ENCODE results near the gene AGGF1. TPM values are rescaled to one million over a fixed set of nuclear protein-coding genes. Genes with fewer than 3 reads are reported as not detected.

AGGF1 gene, protein sequence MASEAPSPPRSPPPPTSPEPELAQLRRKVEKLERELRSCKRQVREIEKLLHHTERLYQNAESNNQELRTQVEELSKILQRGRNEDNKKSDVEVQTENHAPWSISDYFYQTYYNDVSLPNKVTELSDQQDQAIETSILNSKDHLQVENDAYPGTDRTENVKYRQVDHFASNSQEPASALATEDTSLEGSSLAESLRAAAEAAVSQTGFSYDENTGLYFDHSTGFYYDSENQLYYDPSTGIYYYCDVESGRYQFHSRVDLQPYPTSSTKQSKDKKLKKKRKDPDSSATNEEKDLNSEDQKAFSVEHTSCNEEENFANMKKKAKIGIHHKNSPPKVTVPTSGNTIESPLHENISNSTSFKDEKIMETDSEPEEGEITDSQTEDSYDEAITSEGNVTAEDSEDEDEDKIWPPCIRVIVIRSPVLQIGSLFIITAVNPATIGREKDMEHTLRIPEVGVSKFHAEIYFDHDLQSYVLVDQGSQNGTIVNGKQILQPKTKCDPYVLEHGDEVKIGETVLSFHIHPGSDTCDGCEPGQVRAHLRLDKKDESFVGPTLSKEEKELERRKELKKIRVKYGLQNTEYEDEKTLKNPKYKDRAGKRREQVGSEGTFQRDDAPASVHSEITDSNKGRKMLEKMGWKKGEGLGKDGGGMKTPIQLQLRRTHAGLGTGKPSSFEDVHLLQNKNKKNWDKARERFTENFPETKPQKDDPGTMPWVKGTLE
- 10 to 100 TPM; 17.2 to 32.4 (median 29.2) TPM for total RNA-seq
- 10 to 100 TPM; 27.5 to 33.3 TPM for polyA plus RNA-seq
- total RNA-seq: 17.1 reads per million, percentile 47 among the genes with 10 or more reads in this experiment

DNA sequence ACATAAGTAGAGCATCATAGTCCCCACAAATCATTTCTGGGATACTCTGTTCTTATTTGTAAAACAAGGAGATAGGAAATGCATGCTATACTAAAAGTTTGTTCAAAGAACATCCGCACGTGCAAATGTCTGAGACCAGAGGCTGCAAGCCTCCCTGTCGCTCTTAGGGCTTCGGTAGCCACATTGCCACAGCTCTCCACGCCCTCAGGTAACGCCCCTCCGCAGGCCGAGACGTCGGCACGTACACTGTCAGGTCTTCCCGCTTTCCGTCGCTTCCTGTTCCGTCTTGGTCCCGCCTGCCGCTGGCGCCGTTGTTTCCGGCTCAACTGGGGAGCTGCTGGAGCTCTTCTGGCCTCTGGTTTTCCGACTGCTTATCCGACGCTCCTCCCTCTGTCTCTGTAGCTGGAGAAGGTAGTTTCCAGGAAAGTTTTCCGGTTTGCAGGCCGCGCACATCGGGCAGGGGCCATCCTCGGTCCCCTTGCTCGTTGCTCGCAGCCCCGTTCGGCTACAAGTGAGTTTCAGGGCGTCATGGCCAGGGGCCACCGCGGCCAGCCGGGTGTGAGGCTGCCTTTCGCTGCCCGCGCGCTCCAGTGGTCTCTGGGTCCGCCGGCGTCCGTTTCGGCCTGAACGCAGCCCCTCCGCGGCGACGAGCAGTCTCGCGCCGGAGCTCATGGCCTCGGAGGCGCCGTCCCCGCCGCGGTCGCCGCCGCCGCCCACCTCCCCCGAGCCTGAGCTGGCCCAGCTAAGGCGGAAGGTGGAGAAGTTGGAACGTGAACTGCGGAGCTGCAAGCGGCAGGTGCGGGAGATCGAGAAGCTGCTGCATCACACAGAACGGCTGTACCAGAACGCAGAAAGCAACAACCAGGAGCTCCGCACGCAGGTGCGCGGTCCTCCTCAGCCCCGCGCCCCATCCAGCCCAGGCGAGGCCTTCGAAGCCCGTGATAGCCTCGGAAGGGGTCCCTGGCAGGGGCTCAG lies at the start of gene AGGF1:
Gene AGGF1 (plus strand): TSS at position 308 of the 975 bp plus-strand sequence. CDS start 363 bp downstream, at position 671.
- peak; percentile 69 to 93 (median 90) for DNase-seq
- peaks cover 0 to 9% (median 0%) of the 10 kb centered on the region in 5 donors for H3K27me3 Mint-ChIP-seq
- ATAC-seq: peak; percentile 99
- Histone ChIP-seq H3K4me3 (ENCODE audit: low read length) (peak within 1 kb of the TSS; percentile 94), H3K9me3 (ENCODE audit: control insufficient read depth in 2 of 3, low read length in 3 of 3) (peaks cover 0 to 16% (median 0%) of the 10 kb centered on the region in 3 experiments), H3K36me3 (ENCODE audit: control insufficient read depth in 2 of 3, insufficient read depth in 3 of 3, low read length in 3 of 3) (peaks cover 0 to 12% (median 4%) of the 10 kb centered on the region in 3 experiments), H3K27ac (ENCODE audit: low read depth, low read length) (peak within 1 kb of the TSS; percentile 86), H3K27me3 (ENCODE audit: control insufficient read depth in 2 of 2, insufficient read depth in 2 of 2, low read length in 2 of 2) (no peaks in the 10 kb centered on the region), H3K4me1 (ENCODE audit: control insufficient read depth in 2 of 2, insufficient read depth in 2 of 2, low read length in 2 of 2) (peaks cover 11 to 24% of the 10 kb centered on the region in 2 donors)
- peaks cover 19 to 58% (median 40%) of the 10 kb centered on the region in 7 donors for H3K4me1 Mint-ChIP-seq
- intact Hi-C loops (cut with micrococcal nuclease): loop anchor here (1.0 to 10.0 kb wide), 19 partner anchors 46 to 1986 kb away; partner anchors contain the start of genes POC5 (in 2 of the 2), TBCA (in 2 of the 2), WDR41 (in 2 of the 2) and AP3B1 (in 1 of the 2)
- ChIA-PET CTCF (interaction anchor here (0.7 to 0.9 kb wide), 2 partner anchors 48 to 55 kb away, joined by 3 read pairs; no protein-coding TSS in a partner anchor), POLR2A (interaction anchor here (0.9 to 2.1 kb wide), 4 partner anchors 25 to 1330 kb away, joined by 4 to 9 read pairs (median 4); partner anchors contain the start of genes SCAMP1 and ZBED3)
- H3K36me3 Mint-ChIP-seq: peaks cover 0 to 27% (median 8%) of the 10 kb centered on the region in 5 donors
- peaks cover 0 to 25% (median 15%) of the 10 kb centered on the region in 11 donors for H3K9me3 Mint-ChIP-seq
- peak within 1 kb of the TSS; percentile 77 to 97 (median 94) for H3K4me3 Mint-ChIP-seq
- H3K27ac Mint-ChIP-seq: peak within 1 kb of the TSS; percentile 88 to 97 (median 92)

DNA sequence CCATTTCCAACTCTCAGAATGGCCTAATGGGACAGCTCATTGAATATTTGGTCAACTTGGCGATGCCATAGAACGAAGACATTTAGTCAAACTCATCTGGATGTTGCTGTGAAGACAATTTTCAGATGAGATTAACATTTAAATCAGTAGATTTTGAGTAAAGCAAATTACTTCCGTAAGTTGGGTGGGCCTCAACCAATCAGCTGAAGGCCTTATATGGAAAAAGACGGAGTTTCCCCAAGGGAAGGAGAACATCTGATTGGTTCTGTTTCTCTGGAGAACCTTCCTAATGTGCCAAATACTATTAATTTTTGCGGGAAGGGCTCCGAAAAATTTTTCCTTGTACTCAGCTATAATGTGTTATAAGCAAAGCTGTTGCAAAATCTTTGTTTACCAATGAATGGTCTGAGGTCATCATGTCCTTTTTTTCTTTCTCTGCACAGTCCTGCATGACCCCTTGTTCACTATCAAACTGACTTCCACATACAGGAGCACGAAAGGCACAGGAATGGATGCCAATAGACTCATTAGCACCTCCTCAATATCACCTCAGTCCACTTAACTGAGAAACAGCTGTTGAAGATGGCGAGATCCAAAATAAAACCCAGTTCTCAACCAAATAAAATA lies 49.6 kb upstream of the AGGF1 start:
- Histone ChIP-seq H3K27ac (ENCODE audit: low read depth, low read length) (no peak overlapping the region), H3K4me3 (ENCODE audit: low read length) (no peak overlapping the region), H3K4me1 (ENCODE audit: control insufficient read depth in 2 of 2, insufficient read depth in 2 of 2, low read length in 2 of 2) (no peaks in the 10 kb centered on the region), H3K27me3 (ENCODE audit: control insufficient read depth in 2 of 2, insufficient read depth in 2 of 2, low read length in 2 of 2) (no peaks in the 10 kb centered on the region), H3K9me3 (ENCODE audit: control insufficient read depth in 2 of 3, low read length in 3 of 3) (no peaks in the 10 kb centered on the region), H3K36me3 (ENCODE audit: control insufficient read depth in 2 of 3, insufficient read depth in 3 of 3, low read length in 3 of 3) (no peaks in the 10 kb centered on the region)
- Mint-ChIP-seq H3K27me3 (peaks cover 0 to 5% (median 0%) of the 10 kb centered on the region in 5 donors), H3K27ac (no peak overlapping the region), H3K4me3 (no peak overlapping the region), H3K9me3 (no peaks in the 10 kb centered on the region), H3K36me3 (no peaks in the 10 kb centered on the region), H3K4me1 (no peaks in the 10 kb centered on the region)
- CTCF ChIA-PET: no interaction called here
- intact Hi-C loops (cut with micrococcal nuclease): no loop called here
- DNase-seq (no peak), ATAC-seq (no peak)
- POLR2A ChIA-PET: no interaction called here

DNA sequence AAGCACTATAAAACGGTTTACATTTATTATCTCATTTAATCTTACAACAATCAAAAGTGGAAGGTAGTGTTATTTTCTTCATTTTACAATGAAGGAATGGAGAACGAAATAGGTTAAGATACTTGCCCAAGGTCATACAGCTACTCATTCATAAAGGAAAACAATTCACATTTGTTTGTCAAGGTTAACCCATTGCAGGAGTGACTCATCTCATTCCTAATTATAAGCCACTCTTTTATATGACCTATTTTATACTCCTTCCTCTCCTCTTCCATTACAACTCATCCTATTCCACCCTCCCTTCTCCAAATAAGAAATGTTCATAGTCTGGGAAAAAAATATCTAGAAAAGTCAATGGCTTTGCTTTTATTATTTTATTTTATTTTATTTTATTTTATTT lies 47.8 kb upstream of the AGGF1 start:
- Mint-ChIP-seq H3K4me1 (no peaks in the 10 kb centered on the region), H3K27ac (no peak overlapping the region), H3K27me3 (peaks cover 0 to 5% (median 0%) of the 10 kb centered on the region in 5 donors), H3K4me3 (no peak overlapping the region), H3K36me3 (no peaks in the 10 kb centered on the region), H3K9me3 (no peaks in the 10 kb centered on the region)
- DNase-seq (no peak), ATAC-seq (no peak)
- Histone ChIP-seq H3K9me3 (ENCODE audit: control insufficient read depth in 2 of 3, low read length in 3 of 3) (no peaks in the 10 kb centered on the region), H3K27ac (ENCODE audit: low read depth, low read length) (no peak overlapping the region), H3K27me3 (ENCODE audit: control insufficient read depth in 2 of 2, insufficient read depth in 2 of 2, low read length in 2 of 2) (no peaks in the 10 kb centered on the region), H3K4me3 (ENCODE audit: low read length) (no peak overlapping the region), H3K4me1 (ENCODE audit: control insufficient read depth in 2 of 2, insufficient read depth in 2 of 2, low read length in 2 of 2) (no peaks in the 10 kb centered on the region), H3K36me3 (ENCODE audit: control insufficient read depth in 2 of 3, insufficient read depth in 3 of 3, low read length in 3 of 3) (no peaks in the 10 kb centered on the region)
- ChIA-PET POLR2A (no interaction called here), CTCF (no interaction called here)
- intact Hi-C loops (cut with micrococcal nuclease): no loop called here

DNA sequence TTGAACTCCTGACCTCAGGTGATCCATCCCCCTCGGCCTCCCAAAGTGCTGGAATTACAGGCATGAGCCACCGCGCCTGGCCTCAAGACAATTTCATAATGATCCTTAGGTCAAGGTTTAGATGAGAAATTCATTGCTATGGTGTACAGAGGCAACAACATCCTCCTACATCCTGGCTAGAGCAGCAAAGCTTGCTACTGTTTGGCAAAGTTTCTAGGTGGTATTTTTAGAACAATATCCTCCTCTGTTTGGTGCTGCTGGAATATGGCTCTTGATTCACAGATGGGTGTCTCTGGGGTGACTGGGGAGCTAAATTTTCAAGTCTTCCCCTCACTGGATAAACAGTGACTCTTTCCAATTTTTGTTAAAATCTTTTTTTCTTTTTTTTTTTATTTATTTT lies 46.7 kb upstream of the AGGF1 start:
- DNase-seq (no peak), ATAC-seq (no peak)
- peaks cover 0 to 5% (median 0%) of the 10 kb centered on the region in 5 donors for H3K27me3 Mint-ChIP-seq
- no peak overlapping the region for H3K27ac Mint-ChIP-seq
- H3K27me3 ChIP-seq (ENCODE audit: control insufficient read depth in 2 of 2, insufficient read depth in 2 of 2, low read length in 2 of 2): no peaks in the 10 kb centered on the region
- intact Hi-C loops (cut with micrococcal nuclease): no loop called here
- H3K27ac ChIP-seq (ENCODE audit: low read depth, low read length): no peak overlapping the region
- H3K4me1 ChIP-seq (ENCODE audit: control insufficient read depth in 2 of 2, insufficient read depth in 2 of 2, low read length in 2 of 2): no peaks in the 10 kb centered on the region
- ChIA-PET POLR2A (no interaction called here), CTCF (interaction anchor here (0.7 kb wide), 1 partner anchor 15 kb away, joined by 3 read pairs; no protein-coding TSS in a partner anchor)
- no peak overlapping the region for H3K4me3 ChIP-seq (ENCODE audit: low read length)
- no peaks in the 10 kb centered on the region for H3K36me3 ChIP-seq (ENCODE audit: control insufficient read depth in 2 of 3, insufficient read depth in 3 of 3, low read length in 3 of 3)
- H3K36me3 Mint-ChIP-seq: no peaks in the 10 kb centered on the region
- H3K4me1 Mint-ChIP-seq: no peaks in the 10 kb centered on the region
- H3K9me3 ChIP-seq (ENCODE audit: control insufficient read depth in 2 of 3, low read length in 3 of 3): no peaks in the 10 kb centered on the region
- no peak overlapping the region for H3K4me3 Mint-ChIP-seq
- no peaks in the 10 kb centered on the region for H3K9me3 Mint-ChIP-seq

DNA sequence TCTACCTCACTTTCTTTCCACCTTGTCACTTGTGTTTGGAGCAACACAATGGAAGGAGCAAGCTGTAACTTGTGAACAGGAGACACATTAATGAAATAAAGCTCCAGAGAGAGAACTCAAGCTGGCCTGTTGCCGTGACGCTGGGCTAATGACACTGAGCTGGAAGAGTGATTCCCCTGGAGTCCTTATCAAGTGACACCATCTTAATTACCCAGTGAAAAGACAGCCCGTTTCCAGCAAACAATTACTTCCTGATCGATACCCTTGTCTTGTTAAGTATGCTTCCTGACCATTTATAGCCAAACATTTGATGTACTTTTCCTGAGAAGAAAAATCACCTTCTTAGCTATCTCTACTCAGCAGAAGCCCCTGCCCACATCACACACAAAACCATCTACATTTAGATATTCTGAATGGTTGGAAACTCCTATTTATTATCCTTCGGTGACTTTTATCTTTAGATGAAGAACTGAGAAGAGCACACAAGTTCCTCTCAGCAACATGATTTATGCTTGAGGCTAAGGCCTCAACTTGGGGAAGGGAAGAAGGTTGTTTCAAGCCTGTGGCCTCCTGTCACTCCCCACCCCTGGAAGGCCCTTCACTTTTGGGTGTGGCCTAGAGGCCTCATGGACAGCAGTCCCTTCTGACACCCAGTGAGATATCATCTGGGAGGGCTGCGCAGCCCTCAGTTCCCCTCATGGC lies 43.2 kb upstream of the AGGF1 start:
- H3K9me3 Mint-ChIP-seq: no peaks in the 10 kb centered on the region
- POLR2A ChIA-PET: no interaction called here
- no peaks in the 10 kb centered on the region for H3K4me1 Mint-ChIP-seq
- H3K36me3 Mint-ChIP-seq: no peaks in the 10 kb centered on the region
- intact Hi-C loops (cut with micrococcal nuclease): no loop called here
- Histone ChIP-seq H3K9me3 (ENCODE audit: control insufficient read depth in 2 of 3, low read length in 3 of 3) (no peaks in the 10 kb centered on the region), H3K27me3 (ENCODE audit: control insufficient read depth in 2 of 2, insufficient read depth in 2 of 2, low read length in 2 of 2) (no peaks in the 10 kb centered on the region), H3K27ac (ENCODE audit: low read depth, low read length) (no peak overlapping the region), H3K4me1 (ENCODE audit: control insufficient read depth in 2 of 2, insufficient read depth in 2 of 2, low read length in 2 of 2) (no peaks in the 10 kb centered on the region), H3K36me3 (ENCODE audit: control insufficient read depth in 2 of 3, insufficient read depth in 3 of 3, low read length in 3 of 3) (no peaks in the 10 kb centered on the region), H3K4me3 (ENCODE audit: low read length) (no peak overlapping the region)
- CTCF ChIA-PET: no interaction called here
- ATAC-seq: no peak
- no peak overlapping the region for H3K4me3 Mint-ChIP-seq
- no peak overlapping the region for H3K27ac Mint-ChIP-seq
- no peak for DNase-seq
- H3K27me3 Mint-ChIP-seq: peaks cover 0 to 4% (median 0%) of the 10 kb centered on the region in 5 donors
